OCI-LY1 (cell line): Measurements from ENCODE around the gene FAT4.

Source experiments
- CTCF ChIP-seq: fragments of 200-600 bp; sonication (generic), shearing (Covaris generic); IDR thresholded peaks from 2 replicates; pipeline ENCODE4 v1.5.1; 2017; ENCODE audit warnings: mild to moderate bottlenecking, antibody characterized with exemption, low read length, moderate library complexity, mixed read lengths
- EZH2 ChIP-seq: fragments of 200-600 bp; sonication (generic), shearing (Covaris generic); IDR thresholded peaks from 2 replicates; pipeline ENCODE4 v1.8.0; 2017; ENCODE audit warnings: borderline replicate concordance, mixed run types, mild to moderate bottlenecking, antibody characterized with exemption, low read length, moderate library complexity, mixed read lengths

GRCh38 chr4:125314676-125315575 is at the start of gene FAT4:
- TF ChIP-seq CTCF (no peak), EZH2 (no peak)
